ENCODE measurements around the gene OR51E2. TPM values are rescaled to one million over a fixed set of nuclear protein-coding genes. Genes with fewer than 3 reads are reported as not detected.

The OR51E2 gene
- total RNA-seq, 1 donor from 2014 or later = not detected

- DNase-seq (ENCODE audit: low read depth in 2 of 2) = no peak
Observed at GRCh38 chr11:4664183-4664582, 33.5 kb downstream of the OR51E2 start.

DNA sequence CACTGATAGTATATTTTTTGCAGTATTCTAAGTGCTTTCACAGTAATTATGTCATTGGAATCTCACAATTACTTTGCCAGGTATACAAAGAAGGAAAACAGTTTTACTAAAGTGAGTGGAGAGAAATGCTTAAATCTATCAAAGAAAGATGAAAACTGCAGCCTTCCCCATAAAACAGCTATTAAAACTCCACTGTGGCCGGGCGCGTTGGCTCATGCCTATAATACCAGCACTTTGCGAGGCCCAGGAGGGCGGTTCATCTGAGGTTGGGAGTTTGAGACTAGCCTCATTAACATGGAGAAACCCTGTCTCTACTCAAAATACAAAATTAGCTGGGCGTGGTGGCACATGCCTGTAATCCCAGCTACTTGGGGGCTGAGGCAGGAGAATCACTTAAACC lies 34.8 kb downstream of the OR51E2 start:
- DNase-seq (ENCODE audit: low read depth in 2 of 2) = no peak

DNA sequence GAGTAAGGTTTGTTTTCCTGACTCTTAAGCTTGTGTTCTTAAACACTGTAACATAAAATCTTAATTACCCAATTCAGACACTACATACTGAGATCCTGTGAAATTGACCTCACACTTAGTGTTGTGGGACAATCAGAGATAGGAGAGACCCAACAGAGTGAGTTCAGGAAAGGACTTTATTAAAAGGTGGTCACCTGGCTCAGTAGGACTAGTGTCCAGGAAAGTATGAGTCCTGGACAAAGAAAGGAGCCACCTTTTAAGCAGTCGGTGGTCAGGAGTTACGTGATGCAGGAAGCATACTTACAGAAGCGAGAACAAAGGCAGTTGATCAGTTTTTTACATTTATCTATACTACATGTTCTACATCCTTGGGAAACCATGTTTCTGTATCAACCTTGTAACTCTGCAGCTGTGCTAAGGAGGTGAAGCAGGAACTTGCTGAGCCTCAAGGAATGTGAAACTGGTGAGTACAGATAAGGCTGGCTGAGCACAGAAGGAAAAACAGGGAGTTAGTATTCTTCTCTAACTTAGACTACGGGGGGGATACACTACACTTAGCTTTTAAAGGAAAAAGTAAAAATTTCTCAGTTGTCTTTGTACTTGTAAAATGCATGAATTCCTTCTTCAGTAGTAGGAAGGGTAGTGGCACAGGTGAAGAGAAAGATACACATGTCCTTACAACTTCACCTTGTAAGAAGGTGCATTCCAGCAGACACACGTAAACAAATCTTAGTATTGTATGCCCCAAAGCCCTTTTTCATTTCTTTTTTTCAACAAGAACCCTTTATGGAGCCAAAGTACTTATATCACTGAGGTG lies 38.8 kb downstream of the OR51E2 start:
- no peak for DNase-seq (ENCODE audit: low read depth in 2 of 2)

- DNase-seq (ENCODE audit: low read depth in 2 of 2) = no peak
Observed at GRCh38 chr11:4654635-4655369, 42.9 kb downstream of the OR51E2 start.

GRCh38 chr11:4647766-4648165 lies 49.9 kb downstream of the OR51E2 start:
- DNase-seq (ENCODE audit: low read depth in 2 of 2) = no peak

GRCh38 chr11:4645974-4646373 lies 51.7 kb downstream of the OR51E2 start:
- no peak for DNase-seq (ENCODE audit: low read depth in 2 of 2)

DNA sequence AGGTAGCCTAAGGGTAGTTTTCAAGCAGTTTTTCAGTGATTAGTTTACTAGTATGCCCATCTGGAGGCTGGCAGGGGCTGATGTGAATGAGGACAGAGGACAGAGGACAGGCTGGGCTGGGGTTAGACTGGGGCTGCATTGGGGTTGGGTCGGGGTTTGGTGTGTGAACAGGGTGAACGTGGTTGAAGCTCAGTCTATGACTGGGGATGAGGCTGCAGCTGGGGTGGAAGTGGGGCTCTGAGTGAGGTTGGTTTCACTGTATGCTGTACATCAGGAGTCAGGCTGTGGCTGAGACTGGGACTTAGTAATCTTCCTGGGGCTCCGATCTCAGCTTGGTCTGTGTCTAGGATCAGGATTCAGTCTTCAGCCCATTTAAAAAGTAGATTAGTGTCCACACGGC lies 53.4 kb downstream of the OR51E2 start:
- no peak for DNase-seq (ENCODE audit: low read depth in 2 of 2)

DNA sequence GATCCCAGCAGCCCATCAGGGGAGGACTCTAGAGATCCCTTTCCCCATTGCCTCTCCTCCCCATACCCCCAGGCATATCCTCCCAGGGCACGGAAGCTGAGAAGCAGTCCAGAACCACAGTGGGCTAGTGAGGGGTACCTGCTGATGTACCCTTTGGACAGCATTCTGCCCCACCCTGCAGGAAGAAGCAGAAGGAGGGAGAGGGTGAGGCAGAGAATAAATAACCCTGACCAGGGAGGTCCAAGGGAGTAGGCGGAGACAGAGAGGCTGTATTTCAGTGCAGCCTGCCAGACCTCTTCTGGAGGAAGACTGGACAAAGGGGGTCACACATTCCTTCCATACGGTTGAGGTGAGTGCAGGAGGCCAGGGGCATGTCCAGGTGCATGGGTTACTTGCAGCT lies 54.0 kb downstream of the OR51E2 start, which contains the start of gene OR51E1:
Gene OR51E1, plus strand, starts transcription at position 301 of the 400 bp plus-strand sequence. CDS start 8,545 bp downstream, outside the sequence.
- DNase-seq (ENCODE audit: low read depth in 2 of 2) = no peak

- no peak for DNase-seq (ENCODE audit: low read depth in 2 of 2)
Observed at GRCh38 chr11:4643076-4643475, 54.6 kb downstream of the OR51E2 start.

- no peak for DNase-seq (ENCODE audit: low read depth in 2 of 2)
Observed at GRCh38 chr11:4642043-4642442, 55.6 kb downstream of the OR51E2 start.

- no peak for DNase-seq (ENCODE audit: low read depth in 2 of 2)
Observed at GRCh38 chr11:4641501-4641900, 56.2 kb downstream of the OR51E2 start.

DNA sequence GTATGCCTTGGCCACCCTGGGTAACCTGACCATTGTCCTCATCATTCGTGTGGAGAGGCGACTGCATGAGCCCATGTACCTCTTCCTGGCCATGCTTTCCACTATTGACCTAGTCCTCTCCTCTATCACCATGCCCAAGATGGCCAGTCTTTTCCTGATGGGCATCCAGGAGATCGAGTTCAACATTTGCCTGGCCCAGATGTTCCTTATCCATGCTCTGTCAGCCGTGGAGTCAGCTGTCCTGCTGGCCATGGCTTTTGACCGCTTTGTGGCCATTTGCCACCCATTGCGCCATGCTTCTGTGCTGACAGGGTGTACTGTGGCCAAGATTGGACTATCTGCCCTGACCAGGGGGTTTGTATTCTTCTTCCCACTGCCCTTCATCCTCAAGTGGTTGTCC lies 57.7 kb downstream of the OR51E2 start:
- no peak for DNase-seq (ENCODE audit: low read depth in 2 of 2)

DNA sequence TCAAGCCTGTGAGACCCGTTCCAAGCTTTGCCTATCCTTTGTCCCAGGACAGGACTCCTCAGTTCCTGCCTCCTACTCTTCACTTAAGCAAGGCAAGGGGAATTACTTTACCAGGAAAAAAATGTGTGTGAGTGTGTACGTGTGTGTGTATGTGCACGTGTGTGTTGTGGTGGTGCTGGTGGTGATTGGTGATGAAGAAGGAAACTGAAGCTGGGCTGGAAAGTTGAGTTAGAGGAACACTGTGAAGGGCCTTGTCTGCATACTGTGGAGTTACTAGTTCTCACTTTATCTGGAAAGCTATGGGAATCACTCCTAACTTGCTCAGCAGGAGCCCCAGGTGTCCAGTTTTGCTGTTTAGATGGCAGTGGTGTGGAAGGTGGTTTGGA lies 60.0 kb downstream of the OR51E2 start:
- DNase-seq (ENCODE audit: low read depth in 2 of 2) = no peak

DNA sequence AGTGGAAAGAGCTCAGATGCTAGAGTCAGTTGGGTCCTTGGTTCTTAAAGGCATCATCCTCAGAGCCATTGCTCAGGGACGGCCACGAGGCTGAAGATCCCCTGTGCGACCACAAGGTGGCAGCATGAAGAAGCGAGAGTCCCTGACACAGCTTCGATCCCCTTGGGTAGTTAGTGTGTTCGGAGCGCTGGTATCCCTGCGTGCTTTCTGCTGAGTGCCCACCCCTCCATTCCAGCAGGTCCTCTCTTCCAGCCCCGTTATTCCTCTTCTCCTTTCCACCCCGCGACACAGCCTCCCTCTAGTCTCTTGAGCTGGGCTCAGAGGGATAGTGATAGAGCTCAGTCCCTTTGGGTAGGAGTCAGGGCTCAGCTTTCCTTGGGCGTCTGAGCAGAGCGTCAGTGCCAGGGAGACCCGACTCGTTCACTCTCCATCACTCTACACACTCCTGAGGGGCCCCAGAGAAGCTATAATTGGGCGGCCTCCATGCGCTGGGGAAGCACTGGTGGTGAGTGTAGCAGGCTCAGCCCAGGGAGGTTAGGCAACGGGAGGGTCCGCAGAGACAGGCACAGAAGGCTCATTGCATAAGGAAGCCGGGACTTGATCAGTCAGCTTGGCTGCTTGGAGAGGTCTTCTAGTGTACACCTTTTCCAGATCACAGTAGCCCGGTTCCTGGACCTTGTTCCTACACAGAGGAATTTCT lies 60.5 kb downstream of the OR51E2 start, which contains the start of gene OR51D1:
Gene OR51D1, plus strand, starts transcription at position 516 of the 700 bp plus-strand sequence. CDS start 2,314 bp downstream, outside the sequence.
- peak; percentile 69 to 73 for DNase-seq (ENCODE audit: low read depth in 2 of 2)

DNA sequence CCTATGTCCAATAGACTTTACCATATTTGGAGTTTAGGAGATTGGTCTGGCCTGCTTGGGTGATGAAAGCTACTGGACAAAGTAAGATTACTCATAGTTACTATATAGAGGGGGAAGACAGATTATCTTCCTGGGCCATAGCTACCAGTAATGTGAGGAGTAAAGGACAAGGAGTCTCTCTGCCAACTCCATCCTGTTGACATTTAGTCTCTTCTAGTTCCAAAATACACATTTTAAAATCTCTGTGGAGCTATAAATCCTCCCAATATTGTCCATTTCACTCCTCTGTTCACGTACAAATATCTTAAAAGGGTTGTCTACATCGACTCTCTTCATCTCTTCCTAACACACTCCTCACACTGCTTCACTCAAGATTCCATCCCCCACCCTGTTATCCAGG lies 61.5 kb downstream of the OR51E2 start:
- DNase-seq (ENCODE audit: low read depth in 2 of 2) = no peak

Other genes with a start within 250 kb of the OR51E2 start
- not detected in 2 replicates for gene OR52K2, start 248.6 kb downstream of the OR51E2 start, total RNA-seq
- not detected in 2 replicates for gene OR52K1, start 215.2 kb downstream of the OR51E2 start, total RNA-seq
- not detected in 2 replicates for gene OR52M1, start 152.7 kb downstream of the OR51E2 start, total RNA-seq
- not detected in 2 replicates for gene OR52I2, start 116.1 kb downstream of the OR51E2 start, total RNA-seq
- not detected in 2 replicates for gene OR52I1, start 103.8 kb downstream of the OR51E2 start, total RNA-seq
- gene TRIM68, start 89.6 kb downstream of the OR51E2 start, total RNA-seq = 7.2 and 8.3 TPM in 2 replicates
- gene OR51D1, start 60.4 kb downstream of the OR51E2 start, total RNA-seq = not detected in 2 replicates
- not detected in 2 replicates for gene OR51E1, start 53.9 kb downstream of the OR51E2 start, total RNA-seq
- not detected in 2 replicates for gene MMP26, start 6.9 kb upstream of the OR51E2 start, total RNA-seq
- not detected in 2 replicates for gene OR51F1, start 72.1 kb upstream of the OR51E2 start, total RNA-seq
- not detected in 2 replicates for gene OR52R1, start 106.5 kb upstream of the OR51E2 start, total RNA-seq
- gene OR51F2, start 123.5 kb upstream of the OR51E2 start, total RNA-seq = not detected in 2 replicates
- gene OR51S1, start 151.4 kb upstream of the OR51E2 start, total RNA-seq = not detected in 2 replicates
- gene OR51T1, start 184.0 kb upstream of the OR51E2 start, total RNA-seq = not detected in 2 replicates
- gene OR51A7, start 205.9 kb upstream of the OR51E2 start, total RNA-seq = not detected in 2 replicates
- gene OR51G2, start 221.5 kb upstream of the OR51E2 start, total RNA-seq = not detected in 2 replicates
- not detected in 2 replicates for gene OR51G1, start 226.5 kb upstream of the OR51E2 start, total RNA-seq
- gene OR51A4, start 249.8 kb upstream of the OR51E2 start, total RNA-seq = not detected in 2 replicates